Heart left ventricle (tissue), 16 donors: ENCODE data around the gene CLEC4G. TPM values are rescaled to one million over a fixed set of nuclear protein-coding genes. Genes with fewer than 3 reads are reported as not detected.

ENCODE experiments used
- ATAC-seq, 4 donors: fragments of 200-7000 bp; cut with Tn5 transposase; one replicate each; pipeline ENCODE4 v1.9.1; 2020 to 2022; ENCODE audit warnings: moderate library complexity in 4 of 4, mild to moderate bottlenecking in 3 of 4, moderate number of reproducible peaks in 1 of 4
- DNase-seq, 5 donors: peaks; one replicate each; pipeline ENCODE4 v3.0.0-alpha.2; 2020
- H3K27ac ChIP-seq, 12 donors: fragments of 200-600 bp; sonication (generic) in 4 of 12; one replicate each; pipeline versions ENCODE4 v1.5.0 to v1.8.0; 2016 to 2022; ENCODE audit warnings: mild to moderate bottlenecking in 2 of 12
- H3K27me3 ChIP-seq, 9 donors: fragments of 200-600 bp; sonication (generic) in 2 of 9; one replicate each; pipeline versions ENCODE4 v1.5.1 to v1.8.0; 2016 to 2022; ENCODE audit warnings: mild to moderate bottlenecking in 3 of 9
- H3K36me3 ChIP-seq, 9 donors: fragments of 200-600 bp; sonication (generic) in 2 of 9; one replicate each; pipeline versions ENCODE4 v1.5.0 to v1.8.0; 2018 to 2022; ENCODE audit warnings: mild to moderate bottlenecking in 2 of 9
- H3K4me1 ChIP-seq, 12 donors: fragments of 200-600 bp; sonication (generic) in 4 of 12; one replicate each; pipeline versions ENCODE4 v1.5.0 to v1.8.0; 2016 to 2022; ENCODE audit warnings: mild to moderate bottlenecking in 3 of 12
- H3K4me3 ChIP-seq, 12 donors: fragments of 200-600 bp; sonication (generic) in 4 of 12; one replicate each; pipeline versions ENCODE4 v1.5.0 to v1.8.0; 2017 to 2022; ENCODE audit warnings: mild to moderate bottlenecking in 9 of 12, moderate library complexity in 4 of 12
- H3K9me3 ChIP-seq, 12 donors: fragments of 200-600 bp; sonication (generic) in 4 of 12; one replicate each; pipeline versions ENCODE4 v1.5.0 to v1.8.0; 2016 to 2022; ENCODE audit warnings: mild to moderate bottlenecking in 1 of 12
- POLR2A ChIP-seq, 2 donors: fragments of 450-650 bp; IDR thresholded peaks; one replicate each; pipeline ENCODE4 v1.6.1; 2017; ENCODE audit warnings: antibody characterized with exemption in 2 of 2, mild to moderate bottlenecking in 2 of 2, moderate library complexity in 2 of 2
- WGBS, 4 donors: extraction: QIAGEN DNeasy Blood & Tissue Kit in 2 of 4; methylation state at CpG; one replicate each; pipeline versions ENCODE4 v1.1.5 to v1.1.7; 2013 to 2018; 5-methylcytosine and 5-hydroxymethylcytosine counted together
- intact Hi-C, 10 donors: fragments of 100-400 bp; cut with DNase I; formaldehyde crosslinking; loops; one replicate each; pipeline versions ENCODE4 v1.11.1 to v1.14.2; 2022
- long read RNA-seq, 3 donors: library from polyadenylated mRNA; unstranded; transcript quantifications; one replicate each; pipeline ENCODE4 v2.0.0, GENCODE V29; 2020 to 2021
- polyA plus RNA-seq, 2 donors: library from polyadenylated mRNA; stranded (reverse); fragments of 200-250 nt; gene quantifications; one replicate each; pipeline ENCODE4 v1.2.3, GENCODE V29; 2013
- total RNA-seq, 9 donors: library from RNA; depleted of rRNA in 2 of 9; stranded (reverse); fragments of >200 nt in 2 of 9; fragmentation: NEBNext Ultra II Directional in 3 of 9; extraction: Animal tissue kit (Norgen Biotek cat#: 25700) in 3 of 9; gene quantifications; one replicate each; pipeline versions ENCODE4 v1.1.0 to v1.2.4, GENCODE V29; 2016 to 2023
- TF ChIP-seq, protein P1 (sequence below), 12 donors: fragments of 200-600 bp; sonication (generic) in 4 of 12; IDR thresholded peaks; one replicate each; pipeline versions ENCODE4 v1.5.0 to v1.8.0; 2018 to 2022; ENCODE audit warnings: antibody characterized with exemption in 12 of 12, mild to moderate bottlenecking in 5 of 12
- donor health status: ischemic (EF 13 %, LVEDD 7.1; RV severe dilation, severe dysfunction).
- donor health status: healthy with polysubstance abuse.
- donor health status: DM: no; HTN: yes; CAD: no.
- donor health status: DM: no; HTN: no; CAD: no.
- donor health status: ischemic (EF 25% LVEDD 6.9; RV normal size, moderate dysfunction).
- donor health status: ischemic (EF 25% LVEDD 5.7; RV mildly dilated, moderate dysfunction).
- donor health status: healthy.
- donor health status: DM: yes; HTN: yes; CAD: no.
- donor health status: ischemic (EF 35%, LVEDD 5.7; RV mildly dilated, moderate dysfunction).
- donor health status: nonischemic (EF 11% LVEDD 7.7; RV severe dilation, severe dysfunction).
- donor health status: DM: yes; HTN: yes; CAD: no.
- donor health status: PGD.
- donor health status: ischemic (EF 29% LVEDD 5.4; RV normal size, mild dysfunction).
- donor health status: nonischemic (EF 23%, LVEDD 6.1; RV moderate dilation, normal function).

The CLEC4G gene, protein sequence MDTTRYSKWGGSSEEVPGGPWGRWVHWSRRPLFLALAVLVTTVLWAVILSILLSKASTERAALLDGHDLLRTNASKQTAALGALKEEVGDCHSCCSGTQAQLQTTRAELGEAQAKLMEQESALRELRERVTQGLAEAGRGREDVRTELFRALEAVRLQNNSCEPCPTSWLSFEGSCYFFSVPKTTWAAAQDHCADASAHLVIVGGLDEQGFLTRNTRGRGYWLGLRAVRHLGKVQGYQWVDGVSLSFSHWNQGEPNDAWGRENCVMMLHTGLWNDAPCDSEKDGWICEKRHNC
- 1 to 10 TPM in 4 of 9 donors, under 1 TPM in 4, not detected in 1; 0.29 to 6.4 (median 1.1) TPM for total RNA-seq
- polyA plus RNA-seq: under 1 TPM; 0.22 to 0.38 TPM
- long read RNA-seq, donor 1: 0 reads
- long read RNA-seq, donor 2: 0 reads
- long read RNA-seq, donor 3, partial matches to known transcripts: 1 of 3 reads
- long read RNA-seq, donor 3, other reads (novel, unspliced or antisense): 1 of 3 reads

DNA sequence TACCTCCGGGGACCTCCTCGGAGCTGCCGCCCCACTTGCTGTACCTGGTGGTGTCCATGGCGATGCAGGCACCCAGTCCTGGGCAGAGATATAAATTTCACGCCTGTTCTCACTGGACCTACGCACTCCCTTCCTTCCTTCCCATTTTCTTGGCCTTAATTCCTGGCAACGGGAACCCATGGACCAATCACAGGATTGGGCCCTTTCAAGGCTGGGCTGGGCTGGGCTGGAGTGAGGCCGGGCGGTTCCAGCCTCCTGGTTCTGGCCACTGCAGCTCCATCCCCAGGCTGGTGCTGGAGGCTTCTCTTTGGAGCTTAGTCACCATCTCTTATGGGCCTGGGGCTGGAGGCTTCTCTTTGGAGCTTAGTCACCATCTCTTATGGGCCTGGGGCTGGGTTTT, at the start of gene CLEC4G:
Gene CLEC4G (minus strand): TSS at position 66 of the 400 bp plus-strand sequence. CDS start 8 bp downstream, at position 58.
- H3K9me3 ChIP-seq: no peaks in the 10 kb centered on the region
- no peak for TF ChIP-seq POLR2A (IDR thresholded peaks at IDR 0.05)
- TF ChIP-seq, protein P1, sequence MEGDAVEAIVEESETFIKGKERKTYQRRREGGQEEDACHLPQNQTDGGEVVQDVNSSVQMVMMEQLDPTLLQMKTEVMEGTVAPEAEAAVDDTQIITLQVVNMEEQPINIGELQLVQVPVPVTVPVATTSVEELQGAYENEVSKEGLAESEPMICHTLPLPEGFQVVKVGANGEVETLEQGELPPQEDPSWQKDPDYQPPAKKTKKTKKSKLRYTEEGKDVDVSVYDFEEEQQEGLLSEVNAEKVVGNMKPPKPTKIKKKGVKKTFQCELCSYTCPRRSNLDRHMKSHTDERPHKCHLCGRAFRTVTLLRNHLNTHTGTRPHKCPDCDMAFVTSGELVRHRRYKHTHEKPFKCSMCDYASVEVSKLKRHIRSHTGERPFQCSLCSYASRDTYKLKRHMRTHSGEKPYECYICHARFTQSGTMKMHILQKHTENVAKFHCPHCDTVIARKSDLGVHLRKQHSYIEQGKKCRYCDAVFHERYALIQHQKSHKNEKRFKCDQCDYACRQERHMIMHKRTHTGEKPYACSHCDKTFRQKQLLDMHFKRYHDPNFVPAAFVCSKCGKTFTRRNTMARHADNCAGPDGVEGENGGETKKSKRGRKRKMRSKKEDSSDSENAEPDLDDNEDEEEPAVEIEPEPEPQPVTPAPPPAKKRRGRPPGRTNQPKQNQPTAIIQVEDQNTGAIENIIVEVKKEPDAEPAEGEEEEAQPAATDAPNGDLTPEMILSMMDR (IDR thresholded peaks at IDR 0.05): no peak
- no peaks in the 10 kb centered on the region for H3K36me3 ChIP-seq
- H3K4me1 ChIP-seq: peaks cover 0 to 24% (median 0%) of the 10 kb centered on the region in 12 donors
- H3K4me3 ChIP-seq: no peak within 1 kb of the TSS
- WGBS, 4 donors: 44 to 61% (median 50%) methylated on average over 9 of the region's 9 CpGs
- H3K27me3 ChIP-seq: peaks cover 4 to 63% (median 35%) of the 10 kb centered on the region in 9 donors
- DNase-seq (no peak), ATAC-seq (no peak)
- intact Hi-C loops: no loop called here
- H3K27ac ChIP-seq: no peak within 1 kb of the TSS

DNA sequence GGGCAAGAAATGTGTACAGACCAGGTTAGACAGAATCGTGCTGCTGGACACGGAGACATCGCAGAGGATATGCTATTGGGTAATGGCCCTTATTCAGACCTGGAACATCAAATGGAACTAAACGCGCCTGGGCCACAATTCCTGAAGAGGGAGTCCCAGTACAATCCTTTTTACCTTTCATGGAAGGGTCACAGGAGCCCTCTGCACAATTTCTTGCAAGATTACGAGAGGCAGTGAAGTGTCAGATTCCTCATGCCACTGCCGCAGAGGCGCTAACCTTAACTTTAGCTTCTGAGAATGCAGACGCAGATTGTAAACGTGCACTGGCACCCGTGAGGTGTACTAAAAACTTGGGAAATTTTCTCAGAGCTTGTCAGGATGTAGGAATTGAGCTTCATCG, 49.2 kb upstream of the CLEC4G start:
- WGBS, 4 donors: 31 to 36% (median 34%) methylated on average over 12 of the region's 12 CpGs
- intact Hi-C loops: loop anchor here in 1 of 10 donors (10.0 kb wide), 1 partner anchor 196 kb away; no protein-coding TSS in a partner anchor
- no peaks in the 10 kb centered on the region for H3K4me1 ChIP-seq

DNA sequence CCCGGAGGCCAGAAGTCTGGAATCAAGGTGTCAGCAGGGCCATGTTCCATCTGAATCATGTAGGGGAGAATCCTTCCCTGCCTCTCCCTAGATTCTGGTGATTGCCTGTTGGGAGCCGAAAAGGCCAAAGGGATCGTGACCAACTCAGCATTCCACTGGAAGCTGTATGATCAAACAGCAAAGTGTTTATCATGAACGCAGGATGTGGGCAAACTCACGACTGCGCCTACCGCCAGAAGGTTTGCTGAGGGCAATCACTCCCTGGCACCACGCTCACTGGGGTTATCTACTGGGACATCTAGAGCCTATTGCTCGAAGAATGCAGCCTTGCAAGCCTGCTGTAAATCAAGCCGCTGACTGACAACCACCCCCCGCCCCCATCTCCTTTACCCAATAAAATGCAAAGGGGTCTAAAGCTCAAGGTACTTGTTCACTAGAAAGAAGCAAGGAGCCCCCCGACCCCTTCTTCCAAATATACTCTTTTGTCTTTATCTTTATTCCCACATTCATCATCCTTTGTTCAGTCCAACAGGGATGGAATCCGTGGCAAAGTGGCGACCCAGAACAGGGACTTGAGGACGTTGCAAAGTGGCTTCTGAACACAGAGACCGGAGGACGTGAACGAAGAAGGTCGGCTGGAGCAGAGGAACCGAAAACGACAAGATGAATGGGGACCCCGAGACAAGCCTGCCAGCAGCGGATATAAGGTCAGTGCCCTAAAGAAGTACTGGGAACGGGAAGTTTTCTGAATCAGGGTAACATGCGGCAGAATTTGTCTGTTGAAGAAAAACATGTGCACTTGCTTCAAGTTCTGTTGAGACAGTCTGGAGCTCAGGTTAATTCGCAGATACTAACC, 47.9 kb upstream of the CLEC4G start:
- Histone ChIP-seq H3K27ac (no peak overlapping the region), H3K36me3 (no peaks in the 10 kb centered on the region), H3K4me3 (no peak overlapping the region), H3K27me3 (peaks cover 0 to 59% (median 16%) of the 10 kb centered on the region in 9 donors), H3K9me3 (peaks cover 0 to 3% (median 0%) of the 10 kb centered on the region in 12 donors), H3K4me1 (no peaks in the 10 kb centered on the region)
- intact Hi-C loops: loop anchor here in 1 of 10 donors (10.0 kb wide), 1 partner anchor 195 kb away; no protein-coding TSS in a partner anchor
- no peak for ATAC-seq
- WGBS, 4 donors: 68 to 79% (median 76%) methylated on average over 26 of the region's 26 CpGs
- DNase-seq: no peak
- no peak for TF ChIP-seq POLR2A (IDR thresholded peaks at IDR 0.05)
- TF ChIP-seq, protein P1 (IDR thresholded peaks at IDR 0.05): no peak

More for the DNA sequence above, 49.2 kb upstream of the CLEC4G start:
- Histone ChIP-seq H3K27ac (no peak overlapping the region), H3K9me3 (peaks cover 0 to 9% (median 0%) of the 10 kb centered on the region in 12 donors), H3K4me3 (no peak overlapping the region), H3K27me3 (peaks cover 0 to 56% (median 16%) of the 10 kb centered on the region in 9 donors), H3K36me3 (no peaks in the 10 kb centered on the region)
- no peak for ATAC-seq
- no peak for DNase-seq
- TF ChIP-seq, protein P1 (IDR thresholded peaks at IDR 0.05): no peak
- TF ChIP-seq POLR2A (IDR thresholded peaks at IDR 0.05): no peak
